Measurements from ENCODE around the gene EDC3.

GRCh38 chr15:74712311-74712710 is 16.5 kb upstream of the EDC3 start:
- TF ChIP-seq CTCF (conservative IDR thresholded peaks at IDR 0.05; ENCODE audit: low read depth, low read length) (no peak), SMC3 (IDR thresholded peaks at IDR 0.05; ENCODE audit: low read depth, low read length) (no peak), FOS (IDR thresholded peaks at IDR 0.05; ENCODE audit: low read depth, low read length) (no peak), MAZ (IDR thresholded peaks at IDR 0.05; ENCODE audit: borderline replicate concordance, low read depth, low read length) (no peak), USF2 (IDR thresholded peaks at IDR 0.05; ENCODE audit: low read depth, low read length) (no peak), MAFK (IDR thresholded peaks at IDR 0.05; ENCODE audit: low read depth, low read length) (no peak), POLR2A (IDR thresholded peaks at IDR 0.05; ENCODE audit: low read depth, low read length) (no peak), RAD21 (IDR thresholded peaks at IDR 0.05; ENCODE audit: low read length) (no peak), BHLHE40 (IDR thresholded peaks at IDR 0.05; ENCODE audit: low read depth, low read length) (no peak), CEBPB (IDR thresholded peaks at IDR 0.05; ENCODE audit: low read depth, low read length) (no peak), RCOR1 (IDR thresholded peaks at IDR 0.05; ENCODE audit: insufficient replicate concordance, low read length) (no peak), ELK1 (IDR thresholded peaks at IDR 0.05; ENCODE audit: borderline replicate concordance, low read depth, low read length) (no peak), RFX5 (IDR thresholded peaks at IDR 0.05; ENCODE audit: low read depth, low read length) (no peak), MXI1 (IDR thresholded peaks at IDR 0.05; ENCODE audit: borderline replicate concordance, low read depth, low read length) (no peak)

Data from IMR-90 (cell line).